CMK (cell line): ENCODE data around the gene CYP2D6.

ENCODE experiments used
- DNase-seq: peaks from one replicate; pipeline ENCODE4 v3.0.0-alpha.2; 2010; ENCODE audit warnings: low read depth

CYP2D6 gene

DNA sequence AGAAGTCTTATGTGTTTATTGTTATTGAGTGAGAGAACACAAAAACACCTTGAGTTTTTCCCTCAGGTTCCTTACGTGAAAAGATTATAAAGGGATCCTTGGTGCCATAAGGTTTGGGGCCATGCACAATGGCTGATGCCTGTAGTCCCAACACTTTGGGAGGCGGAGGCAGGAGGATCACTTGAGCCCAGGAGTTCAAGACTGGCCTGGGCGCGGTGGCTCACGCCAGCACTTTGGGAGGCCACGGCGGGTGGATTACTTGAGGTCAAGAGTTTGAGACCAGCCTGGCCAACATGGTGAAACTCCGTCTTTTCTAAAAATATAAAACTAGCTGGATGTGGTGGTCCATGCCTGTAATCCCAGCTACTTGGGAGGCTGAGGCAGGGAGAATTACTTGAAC is 45.7 kb downstream of the CYP2D6 start:
- DNase-seq: no peak

DNA sequence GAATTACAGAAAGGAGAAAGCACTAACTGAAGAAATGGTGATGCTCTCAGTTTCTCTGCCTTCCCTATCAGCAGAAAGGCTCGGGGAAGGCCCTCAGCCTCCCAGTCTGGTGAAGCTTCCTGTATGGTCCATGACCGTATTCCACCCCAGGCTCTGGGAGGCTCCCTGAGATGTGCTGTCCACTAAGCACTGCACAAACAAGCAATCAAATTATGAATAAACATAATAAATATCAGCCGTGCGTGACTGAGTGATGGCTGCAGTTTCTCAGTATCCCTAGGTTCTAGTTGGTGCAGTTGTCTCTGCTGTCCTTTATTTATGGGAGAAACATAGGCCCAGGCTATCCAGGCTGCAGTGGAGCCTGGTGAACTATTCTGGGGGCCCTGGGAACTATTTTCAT is 47.5 kb downstream of the CYP2D6 start:
- DNase-seq: no peak

DNA sequence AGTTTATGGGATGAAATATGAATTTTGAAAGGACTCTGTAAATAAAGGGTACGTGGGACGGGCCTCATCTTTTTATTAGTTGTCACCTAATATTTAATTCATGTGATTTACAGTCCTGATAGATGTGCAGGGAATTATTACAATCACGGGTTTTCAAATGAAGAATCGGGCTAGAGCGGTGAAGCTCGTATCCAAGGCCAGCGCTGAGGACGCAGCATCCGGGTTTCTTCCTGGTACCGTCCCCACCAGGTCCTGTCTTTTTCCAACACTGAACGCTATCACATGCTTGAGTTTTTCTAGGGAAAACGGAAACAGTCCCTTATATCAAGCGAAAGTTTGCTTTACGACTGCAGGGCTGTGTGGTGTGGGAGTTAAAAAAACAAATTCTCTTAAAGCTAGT is 50.3 kb downstream of the CYP2D6 start:
- peak; percentile 40 for DNase-seq

DNA sequence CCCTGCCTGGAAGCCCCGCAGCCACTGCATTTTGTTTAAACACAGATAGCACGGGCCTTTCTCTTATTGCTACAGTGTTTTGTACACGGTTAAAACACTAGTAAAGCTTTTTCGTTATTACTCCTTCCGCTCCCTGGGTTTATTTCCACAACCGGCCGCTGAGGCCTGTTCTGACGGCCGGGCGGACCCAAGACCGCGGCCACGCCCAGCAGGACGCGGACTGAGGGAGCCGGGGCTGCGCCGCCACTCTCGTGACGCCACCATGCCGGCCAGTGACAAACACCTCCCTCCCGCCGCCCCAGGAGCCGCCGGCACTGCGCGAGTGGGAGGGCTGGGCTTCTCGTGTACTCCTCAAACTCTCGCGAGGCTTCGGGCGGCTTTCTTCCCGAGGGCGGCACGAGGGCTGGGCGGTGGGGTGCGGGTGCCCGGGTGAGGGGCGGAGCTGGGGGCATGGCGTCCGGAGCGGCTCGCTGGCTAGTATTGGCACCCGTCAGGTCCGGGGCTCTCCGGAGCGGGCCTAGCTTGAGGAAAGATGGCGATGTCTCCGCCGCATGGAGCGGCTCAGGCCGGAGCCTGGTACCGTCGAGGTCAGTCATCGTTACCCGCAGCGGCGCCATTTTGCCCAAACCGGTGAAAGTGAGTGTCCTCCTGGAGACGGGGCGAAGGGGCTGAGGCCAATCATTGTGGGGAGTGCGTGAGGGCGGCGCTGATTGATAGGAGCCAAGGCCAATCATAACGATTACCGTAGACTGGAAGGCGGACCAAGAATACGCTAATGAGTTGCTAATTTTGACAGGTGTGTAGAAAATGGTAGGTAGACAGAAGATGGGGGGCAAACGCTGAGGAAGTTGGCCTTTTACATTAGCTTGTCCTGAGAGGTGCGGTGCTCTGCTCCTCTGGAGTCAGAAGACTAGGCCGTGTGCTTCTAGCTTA is 51.0 kb downstream of the CYP2D6 start, which contains the start of gene SMDT1:
SMDT1 (plus strand) TSS at position 382 of the 933 bp plus-strand sequence; CDS start at position 451, 69 bp downstream.
- DNase-seq: peak; percentile 94

DNA sequence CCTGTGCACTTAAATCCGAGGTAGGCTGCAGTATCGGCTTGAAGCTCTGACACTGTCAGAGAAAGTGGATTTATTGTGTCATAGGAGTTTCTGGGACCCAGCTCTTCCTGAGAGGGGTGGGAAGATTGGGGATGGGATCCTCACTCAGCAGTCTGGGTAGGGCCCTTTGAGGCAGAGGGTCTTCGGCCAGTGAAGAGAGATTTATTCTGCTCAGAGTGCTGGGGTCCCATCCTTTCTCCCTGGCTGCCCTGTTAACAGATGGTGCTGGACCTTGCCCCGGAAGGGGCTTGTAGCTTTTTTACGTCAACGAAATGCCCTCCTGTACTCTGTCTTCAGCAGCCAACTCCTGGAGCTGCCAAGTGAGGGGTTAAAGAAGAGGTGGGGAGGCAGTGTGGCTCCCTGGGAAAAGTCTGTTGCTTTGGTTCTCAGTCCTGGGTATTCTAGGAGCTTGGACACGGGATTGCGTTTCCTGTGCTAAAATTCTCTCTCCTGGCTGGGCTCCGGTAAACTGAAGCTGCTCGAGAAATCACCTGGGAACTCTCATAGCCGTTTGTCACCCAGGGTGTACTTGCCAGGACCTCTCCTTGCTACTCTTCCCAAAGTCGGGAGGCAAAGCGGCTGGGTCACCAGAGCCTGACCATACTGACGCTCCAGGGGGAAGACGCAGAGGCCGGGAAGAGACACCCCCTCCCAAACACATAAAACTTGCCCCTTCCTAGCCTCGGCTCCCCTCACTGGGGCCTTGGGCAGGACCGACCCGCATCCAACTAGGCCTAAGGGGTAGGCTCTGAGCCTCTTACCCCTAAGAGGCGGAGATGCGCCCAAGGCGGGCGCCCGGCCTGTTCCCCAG is 51.9 kb downstream of the CYP2D6 start:
- DNase-seq: no peak

DNA sequence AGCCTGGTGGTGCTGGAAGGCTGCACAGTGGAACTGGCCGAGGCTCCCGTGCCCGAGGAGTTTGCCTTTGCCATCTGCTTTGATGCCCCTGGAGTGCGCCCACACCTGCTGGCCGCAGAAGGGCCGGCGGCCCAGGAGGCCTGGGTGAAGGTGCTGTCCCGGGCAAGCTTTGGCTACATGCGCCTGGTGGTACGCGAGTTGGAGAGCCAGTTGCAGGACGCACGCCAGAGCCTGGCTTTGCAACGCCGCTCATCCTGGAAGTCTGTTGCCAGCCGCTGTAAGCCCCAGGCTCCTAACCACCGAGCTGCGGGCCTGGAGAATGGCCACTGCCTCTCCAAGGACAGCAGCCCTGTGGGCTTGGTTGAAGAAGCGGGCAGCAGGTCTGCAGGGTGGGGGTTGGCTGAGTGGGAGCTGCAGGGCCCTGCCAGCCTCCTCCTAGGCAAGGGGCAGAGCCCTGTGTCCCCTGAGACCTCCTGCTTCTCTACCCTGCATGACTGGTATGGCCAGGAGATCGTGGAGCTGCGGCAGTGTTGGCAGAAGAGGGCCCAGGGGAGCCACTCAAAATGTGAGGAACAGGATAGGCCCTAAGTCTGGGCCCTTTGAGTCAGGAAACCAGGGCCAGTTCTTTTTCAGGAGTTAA is 53.0 kb downstream of the CYP2D6 start:
- no peak for DNase-seq

DNA sequence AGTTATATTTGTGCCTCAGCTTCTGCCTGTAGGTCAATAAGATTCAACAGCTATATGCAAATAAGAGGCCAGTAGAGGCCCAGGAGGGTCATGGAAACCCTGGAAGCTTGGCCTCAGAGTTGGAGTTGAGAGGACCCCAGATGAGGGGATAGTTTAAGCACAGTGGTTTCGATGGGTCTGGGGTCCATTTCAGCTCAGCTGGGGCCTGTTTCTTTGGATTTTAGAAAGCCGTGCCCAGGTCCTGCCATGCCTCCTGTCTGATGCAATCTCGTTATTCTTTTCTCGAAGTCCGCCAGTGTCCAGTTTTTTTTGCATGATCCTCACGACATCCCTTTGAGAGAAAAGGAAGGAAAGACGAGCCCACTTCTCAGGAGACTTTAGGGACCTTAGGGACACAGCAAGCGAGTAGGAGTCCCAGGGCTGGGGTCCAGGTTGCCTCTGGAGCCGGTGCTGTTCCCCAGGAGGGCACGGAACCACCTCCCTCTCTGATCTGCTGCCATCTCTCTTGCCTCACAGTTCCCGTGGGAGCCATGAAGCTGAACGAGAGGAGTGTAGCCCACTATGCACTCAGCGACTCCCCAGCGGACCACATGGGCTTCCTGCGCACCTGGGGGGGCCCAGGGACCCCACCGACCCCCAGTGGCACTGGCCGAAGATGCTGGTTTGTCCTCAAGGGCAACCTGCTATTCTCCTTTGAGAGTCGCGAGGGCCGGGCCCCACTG is 53.7 kb downstream of the CYP2D6 start:
- DNase-seq: no peak
